ENCODE data around the gene LCE3E. TPM values are rescaled to one million over a fixed set of nuclear protein-coding genes. Genes with fewer than 3 reads are reported as not detected.
"Not testable (repeated sequence)": the region's sequence is repeated elsewhere in the genome, so short reads cannot be mapped to it uniquely, and the experiment has no call there.

The LCE3E gene, protein sequence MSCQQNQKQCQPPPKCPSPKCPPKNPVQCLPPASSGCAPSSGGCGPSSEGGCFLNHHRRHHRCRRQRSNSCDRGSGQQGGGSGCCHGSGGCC
- total RNA-seq = not detected

DNA sequence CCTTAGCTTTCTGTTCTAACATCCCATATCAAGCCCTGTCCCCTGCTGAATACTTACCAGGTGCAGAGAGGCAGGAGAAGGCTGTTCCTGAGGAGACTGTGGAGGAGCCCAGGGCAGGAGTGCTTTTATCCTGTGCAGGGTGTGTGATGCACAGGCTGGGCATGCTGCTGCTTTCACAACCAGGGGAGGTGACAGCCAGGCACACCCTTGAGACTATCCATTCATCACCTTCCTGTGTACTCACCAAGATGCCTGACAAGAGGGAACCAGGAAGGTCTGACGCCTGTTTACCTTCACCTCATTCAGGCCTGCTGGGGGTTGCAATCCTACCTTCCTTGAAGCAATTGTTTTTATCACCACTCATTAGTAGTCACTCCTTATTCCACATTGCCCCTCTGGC is at the start of gene LCE3E:
LCE3E (minus strand) TSS at position 100 of the 400 bp plus-strand sequence. CDS start 572 bp downstream, outside the sequence.
- DNase-seq = no peak

DNA sequence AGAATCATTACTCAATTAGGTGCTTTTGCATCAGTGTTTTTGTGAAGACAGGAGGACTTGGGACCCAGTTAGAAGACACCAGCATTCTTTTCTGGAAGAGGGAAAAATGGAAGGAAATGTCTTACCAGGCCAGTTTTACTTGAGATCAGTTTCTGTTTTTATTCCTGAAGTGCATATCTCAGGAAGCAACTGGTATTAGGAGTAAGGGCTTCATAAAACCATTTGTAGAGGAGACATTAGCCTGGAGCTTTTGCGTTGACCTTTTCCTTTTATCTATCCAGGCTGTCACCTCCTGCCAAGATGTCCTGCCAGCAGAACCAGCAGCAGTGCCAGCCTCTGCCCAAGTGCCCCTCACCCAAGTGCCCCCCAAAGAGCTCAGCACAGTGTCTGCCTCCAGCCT is 46.9 kb upstream of the LCE3E start, which contains the start of gene LCE3B:
LCE3B (plus strand) TSS at position 301 of the 400 bp plus-strand sequence; CDS start at position 301, 0 bp downstream.
- DNase-seq = no peak

DNA sequence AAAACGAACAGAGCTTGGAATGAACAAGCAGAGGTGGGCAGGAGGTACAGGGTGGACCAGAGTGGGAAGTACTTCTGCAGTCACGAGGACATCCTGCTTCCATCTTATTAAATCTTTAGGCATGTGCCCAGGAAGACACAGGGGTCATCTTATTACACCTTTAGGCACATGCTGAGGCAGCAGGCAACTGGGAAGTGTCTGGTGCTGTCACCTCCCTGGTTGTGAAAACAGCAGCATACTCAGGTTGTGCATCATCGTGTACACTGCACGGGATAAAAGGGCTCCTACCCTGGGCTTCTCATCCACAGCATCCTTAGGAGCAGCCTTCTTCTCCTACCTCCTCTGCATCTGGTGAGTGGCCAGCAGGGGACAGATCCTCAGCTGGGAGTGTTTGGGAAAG is 33.4 kb upstream of the LCE3E start, which contains the start of gene LCE3C:
LCE3C (plus strand) TSS at position 301 of the 400 bp plus-strand sequence. CDS start 498 bp downstream, outside the sequence.
- DNase-seq = no peak

DNA sequence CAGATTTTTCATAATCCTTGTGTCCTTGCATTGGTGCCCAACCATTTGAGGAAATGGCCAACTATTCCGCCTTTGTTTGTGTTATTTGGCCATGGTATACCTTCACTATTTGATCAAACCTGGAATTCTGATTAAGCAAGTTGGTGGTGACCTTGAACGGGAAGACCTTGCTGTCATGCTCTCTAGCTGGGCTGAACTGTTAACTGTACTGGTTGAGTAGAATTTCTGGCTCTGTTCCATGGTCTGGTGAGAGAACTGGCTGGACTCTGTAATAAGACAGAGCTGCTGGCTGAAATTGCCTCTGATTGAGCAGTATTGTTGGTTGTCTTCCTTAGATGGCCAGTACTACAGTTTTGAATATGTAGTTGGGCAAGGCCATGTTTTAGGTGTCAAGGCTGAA is 30.4 kb upstream of the LCE3E start:
- no peak for DNase-seq

DNA sequence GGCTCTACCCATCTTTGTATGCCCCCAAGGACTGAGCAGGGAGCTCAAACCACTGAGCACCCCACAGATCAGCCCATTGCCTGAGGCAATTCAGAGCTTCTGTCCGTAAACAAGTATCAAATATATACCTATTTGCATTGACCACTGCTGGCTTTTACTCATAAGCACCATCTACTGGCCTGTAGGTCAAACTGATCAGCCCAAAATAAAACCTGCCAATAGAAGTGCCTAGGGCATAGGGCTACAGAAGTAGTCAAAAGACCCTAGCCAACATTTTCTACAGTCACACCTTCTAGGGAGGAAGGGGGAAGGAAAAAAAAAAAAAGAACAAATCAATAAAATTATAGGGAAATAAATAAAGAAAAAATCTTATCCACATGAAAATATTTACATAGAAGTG is 19.0 kb upstream of the LCE3E start:
- DNase-seq = no peak

DNA sequence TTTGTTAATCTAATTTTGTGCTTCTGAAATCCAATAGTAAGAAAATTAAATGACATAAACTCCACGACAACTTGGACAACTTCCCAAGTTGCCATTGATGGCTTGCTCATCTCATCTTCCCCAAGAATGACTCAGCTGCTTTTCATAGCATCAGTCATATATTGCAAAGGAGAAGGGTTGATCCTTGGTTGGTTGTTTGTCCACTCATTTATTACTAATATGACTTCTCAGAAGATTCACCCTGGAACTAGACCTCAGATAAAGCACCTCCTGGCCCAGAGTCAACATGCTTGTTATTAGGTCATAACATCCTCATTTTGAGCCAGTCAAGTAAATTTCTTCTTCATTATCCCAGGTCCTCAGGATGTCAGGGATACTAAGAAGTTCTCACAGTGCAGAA is 16.1 kb upstream of the LCE3E start:
- DNase-seq = no peak

DNA sequence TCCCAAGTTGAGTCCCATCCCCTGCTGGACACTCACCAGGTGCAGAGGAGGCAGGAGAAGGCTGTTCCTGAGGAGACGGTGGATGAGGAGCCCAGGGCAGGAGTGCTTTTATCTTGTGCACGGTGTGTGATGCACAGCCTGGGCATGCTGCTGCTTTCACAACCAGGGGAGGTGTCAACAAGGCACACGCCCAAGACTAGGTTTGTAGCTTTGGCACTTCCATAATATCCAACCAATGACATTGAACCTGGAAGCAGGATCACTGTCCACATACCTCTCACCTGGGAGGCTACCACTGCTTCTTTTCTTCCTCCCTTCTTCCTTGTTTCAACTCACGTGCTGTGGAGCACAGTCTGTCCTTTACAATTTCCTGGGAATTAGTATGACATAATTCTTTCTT is 13.9 kb upstream of the LCE3E start, which contains the start of gene LCE3D:
LCE3D (minus strand) TSS at position 84 of the 400 bp plus-strand sequence. CDS start 580 bp downstream, outside the sequence.
- DNase-seq = no peak

DNA sequence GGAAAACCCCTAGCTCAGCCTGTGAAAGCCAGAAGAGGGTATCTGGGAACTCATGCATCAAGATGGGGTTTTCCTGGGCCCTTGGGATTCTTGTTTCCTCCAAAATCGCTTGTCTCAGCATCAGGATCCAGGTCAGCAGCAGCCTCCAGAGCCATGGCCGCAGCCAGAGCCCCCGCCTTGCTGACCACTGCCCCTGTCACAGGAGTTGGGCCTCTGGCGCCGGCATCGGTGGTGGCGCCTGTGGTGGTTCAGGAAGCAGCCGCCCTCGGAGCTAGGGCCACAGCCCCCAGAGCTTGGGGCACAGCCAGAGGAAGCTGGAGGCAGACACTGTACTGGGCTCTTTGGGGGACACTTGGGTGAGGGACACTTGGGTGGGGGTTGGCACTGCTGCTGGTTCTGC is 12.9 kb upstream of the LCE3E start:
- not testable (repeated sequence) for DNase-seq

DNA sequence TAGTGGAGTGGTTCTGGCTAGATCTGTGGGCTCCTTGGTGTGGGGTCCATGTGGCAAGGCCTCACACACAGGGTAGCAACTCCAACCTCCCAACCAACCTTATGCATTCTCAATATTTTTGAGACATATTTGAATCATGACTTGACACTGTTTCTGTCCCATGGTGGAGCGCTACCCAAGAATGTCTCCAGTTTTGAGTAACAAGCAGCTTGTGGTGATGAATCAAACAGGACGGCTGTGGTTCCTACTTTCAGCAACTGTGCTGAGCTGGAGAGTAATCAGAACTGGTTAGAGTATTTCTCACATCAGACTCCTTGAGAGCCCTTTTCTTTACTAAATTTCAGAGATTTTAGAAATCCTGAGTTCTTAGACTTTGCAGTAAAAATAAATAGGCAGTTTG is 10.6 kb upstream of the LCE3E start:
- no peak for DNase-seq

DNA sequence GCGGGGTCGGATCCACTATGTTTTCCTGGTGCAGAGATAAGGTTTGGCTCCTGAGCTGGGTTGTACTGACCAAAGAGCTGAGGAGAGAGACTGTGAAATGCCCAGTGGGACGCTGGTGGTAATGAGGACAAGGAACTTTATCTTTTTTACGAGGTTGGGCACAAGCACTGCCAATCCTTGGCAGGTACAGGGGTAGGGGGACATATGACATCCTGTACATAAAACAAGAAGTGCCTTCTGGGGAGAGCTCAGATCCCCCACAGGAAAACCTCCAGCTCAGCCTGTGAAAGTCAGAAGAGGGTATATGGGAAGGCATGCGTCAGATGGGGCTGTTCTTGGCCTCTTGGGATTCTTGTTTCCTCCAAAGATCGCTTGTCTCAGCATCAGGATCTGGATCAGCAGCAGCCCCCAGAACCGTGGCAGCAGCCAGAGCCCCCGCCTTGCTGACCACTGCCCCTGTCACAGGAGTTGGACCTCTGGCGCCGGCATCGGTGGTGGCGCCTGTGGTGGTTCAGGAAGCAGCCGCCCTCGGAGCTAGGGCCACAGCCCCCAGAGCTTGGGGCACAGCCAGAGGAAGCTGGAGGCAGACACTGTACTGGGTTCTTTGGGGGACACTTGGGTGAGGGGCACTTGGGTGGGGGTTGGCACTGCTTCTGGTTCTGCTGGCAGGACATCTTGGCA is 905 bp downstream of the LCE3E start:
- no peak for DNase-seq

DNA sequence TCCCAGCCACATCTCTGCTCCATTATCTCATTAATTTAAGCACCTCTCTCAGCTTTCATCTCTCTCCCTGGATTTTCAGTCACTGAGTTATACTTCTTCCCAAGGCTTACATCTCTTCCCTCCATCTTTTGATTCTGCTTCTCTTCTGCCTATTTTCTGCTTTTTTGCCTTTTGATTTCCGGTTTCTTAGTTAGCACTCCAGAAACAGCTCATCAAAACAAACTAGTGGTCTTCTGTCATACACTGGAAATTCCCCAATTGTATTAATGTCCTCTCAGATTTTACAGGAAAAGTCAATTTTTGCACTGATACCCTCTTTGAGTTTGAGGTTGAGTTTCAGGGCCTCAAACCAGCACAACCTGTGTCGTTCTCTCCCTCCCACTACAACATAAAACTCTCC is 1.5 kb downstream of the LCE3E start:
- DNase-seq = no peak

DNA sequence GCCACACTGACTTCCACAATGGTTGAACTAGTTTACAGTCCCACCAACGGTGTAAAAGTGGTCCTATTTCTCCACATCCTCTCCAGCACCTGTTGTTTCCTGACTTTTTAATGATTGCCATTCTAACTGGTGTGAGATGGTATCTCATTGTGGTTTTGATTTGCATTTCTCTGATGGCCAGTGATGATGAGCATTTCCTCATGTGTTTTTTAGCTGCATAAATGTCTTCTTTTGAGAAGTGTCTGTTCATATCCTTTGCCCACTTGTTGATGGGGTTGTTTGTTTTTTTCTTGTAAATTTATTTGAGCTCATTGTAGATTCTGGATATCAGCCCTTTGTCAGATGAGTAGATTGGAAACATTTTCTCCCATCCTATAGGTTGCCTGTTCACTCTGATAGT is 18.2 kb downstream of the LCE3E start:
- DNase-seq = not testable (repeated sequence)

DNA sequence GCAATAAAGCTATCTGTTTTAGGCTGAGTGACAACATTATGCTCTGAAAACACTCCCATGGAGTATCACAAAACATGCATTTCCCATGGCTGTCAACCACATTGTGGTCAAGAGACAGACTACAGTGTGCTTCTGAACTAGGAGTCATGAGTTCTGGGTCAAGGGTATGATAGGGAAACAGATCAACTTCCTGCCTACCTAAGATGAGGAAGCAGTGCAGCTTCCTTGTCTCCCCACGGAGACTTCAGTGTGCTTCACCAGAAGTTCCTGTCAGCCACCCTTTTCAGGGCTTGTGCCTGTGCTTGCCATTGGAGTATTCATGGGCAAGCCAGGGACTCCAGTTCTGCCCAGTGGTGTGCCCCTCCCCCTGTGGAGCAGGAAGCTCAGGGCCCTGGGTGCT is 19.9 kb downstream of the LCE3E start:
- no peak for DNase-seq

DNA sequence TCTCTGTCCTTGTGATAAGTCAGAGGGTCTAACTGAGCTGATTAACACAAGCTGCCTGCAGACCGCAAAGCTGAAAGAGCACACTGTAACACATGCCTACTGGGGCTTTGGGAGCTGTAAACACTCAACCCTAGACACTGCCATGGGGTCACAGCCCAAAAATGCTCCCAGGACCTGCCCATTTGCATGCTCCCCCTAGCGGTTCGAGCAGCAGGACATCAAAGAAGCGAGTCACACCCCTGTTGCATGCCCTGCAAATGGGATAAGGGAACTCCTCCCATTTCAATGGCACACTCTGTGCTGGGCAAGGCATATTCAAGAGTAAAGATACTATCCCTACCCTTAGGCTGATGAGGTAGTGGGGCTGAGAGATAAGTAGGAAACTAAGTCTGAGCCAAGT is 22.8 kb downstream of the LCE3E start:
- no peak for DNase-seq

DNA sequence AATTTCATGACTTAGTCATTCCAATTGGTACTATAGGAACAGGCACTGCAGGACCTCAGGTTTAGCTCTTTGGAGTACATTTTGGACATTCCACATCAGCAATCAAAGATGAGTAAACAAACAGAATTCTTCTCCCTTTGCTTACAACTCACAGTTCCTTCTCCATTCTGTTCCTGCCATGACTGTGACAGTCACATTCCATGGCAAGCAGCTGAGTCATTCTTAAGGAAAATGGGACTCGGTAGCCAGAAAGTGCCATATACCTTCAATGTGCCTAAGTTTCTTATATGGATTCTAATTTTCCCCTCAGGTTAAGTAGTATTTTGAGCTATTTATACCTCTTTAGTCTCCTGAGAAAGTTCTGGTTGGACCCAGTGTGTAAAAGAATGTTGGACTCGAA is 26.7 kb downstream of the LCE3E start:
- DNase-seq = no peak

DNA sequence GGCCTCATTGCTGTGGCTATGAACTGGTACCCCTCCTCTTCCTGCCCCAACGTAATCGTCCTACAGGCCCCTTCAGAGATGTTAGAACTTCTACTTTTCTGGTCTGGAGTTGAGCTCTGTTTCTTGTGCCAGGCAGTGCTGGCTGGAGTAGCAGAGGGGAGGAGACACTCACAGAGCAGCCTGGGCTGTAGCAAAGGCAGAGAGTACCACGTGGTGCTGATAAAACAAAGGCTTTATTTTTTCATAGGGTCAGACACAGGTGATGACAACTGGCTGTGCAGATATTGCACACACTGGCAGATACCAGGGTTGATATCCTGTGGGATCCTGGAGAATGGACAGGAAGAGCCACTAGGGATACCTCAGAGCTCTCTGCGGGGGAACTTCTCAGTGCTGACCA is 29.1 kb downstream of the LCE3E start:
- DNase-seq = no peak

DNA sequence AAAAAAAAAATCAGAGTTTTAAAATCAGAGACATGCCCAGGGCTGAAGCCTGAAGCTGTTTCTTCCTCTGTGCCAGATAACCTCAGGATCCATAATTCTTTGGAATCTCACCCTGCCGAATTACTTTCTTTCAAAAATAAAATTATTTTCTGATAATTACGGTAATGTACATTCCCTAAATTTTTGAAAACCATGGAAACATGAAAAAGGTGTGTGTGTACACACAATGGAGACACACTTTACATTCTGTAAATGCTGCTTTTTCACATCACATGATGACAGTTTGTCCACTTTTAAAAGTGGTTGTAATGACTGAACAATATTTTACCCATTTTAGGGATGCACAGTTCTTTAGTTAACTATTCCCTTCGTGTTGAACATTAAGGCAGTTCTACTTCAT is 30.8 kb downstream of the LCE3E start:
- DNase-seq = no peak

DNA sequence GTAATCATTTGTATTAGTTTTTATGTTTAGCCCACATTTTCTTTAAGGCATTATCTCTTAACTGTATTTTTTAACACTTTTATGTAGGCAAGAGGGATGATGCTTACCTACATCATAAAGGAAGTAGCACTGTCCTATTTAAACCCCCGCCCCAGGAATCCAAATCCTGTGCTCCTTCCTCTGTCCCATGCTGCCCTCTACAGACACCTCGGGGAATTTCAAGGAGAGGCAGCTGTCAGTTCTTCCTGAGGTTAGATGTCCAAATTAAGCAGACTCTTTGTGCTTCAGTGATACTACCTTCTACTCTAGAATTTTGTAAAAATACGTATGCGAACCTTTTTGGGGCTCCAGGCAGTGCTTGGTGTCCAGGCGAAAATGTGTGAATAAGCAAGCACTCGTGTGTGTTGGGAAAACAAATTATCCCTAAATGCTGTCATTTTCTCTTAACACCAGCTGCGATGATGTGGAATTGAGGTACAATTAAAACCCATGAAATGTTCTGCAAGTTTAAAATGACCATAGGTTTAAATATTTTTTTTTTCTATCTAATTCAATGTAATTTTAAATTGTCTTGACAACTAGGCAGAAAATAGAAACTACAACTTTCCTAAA is 33.1 kb downstream of the LCE3E start:
- no peak for DNase-seq

DNA sequence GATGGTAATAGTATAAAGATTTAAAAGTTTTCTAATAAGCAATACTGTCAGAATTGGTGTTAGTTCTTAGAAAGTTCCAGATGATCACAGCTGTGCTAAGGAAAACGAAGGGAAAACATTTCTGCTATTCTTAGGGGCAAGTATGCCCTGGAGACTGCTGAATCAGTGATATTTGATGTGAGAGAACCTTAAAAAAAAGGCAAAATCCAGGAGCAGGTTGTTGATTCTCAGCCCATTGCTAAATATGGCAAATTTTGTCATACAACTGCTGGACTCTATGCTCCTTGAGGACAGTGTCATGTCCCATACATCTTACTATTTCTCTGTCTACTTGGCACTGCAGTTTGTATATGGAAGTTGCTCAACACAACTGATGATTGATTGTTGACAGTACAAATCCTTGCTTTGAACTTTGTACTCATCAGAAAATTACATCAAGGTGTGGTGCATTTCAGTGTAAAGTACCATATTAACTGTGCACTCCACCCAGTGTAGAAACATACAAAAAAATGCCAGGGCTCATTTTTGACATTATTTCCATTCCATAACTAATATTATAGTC is 41.4 kb downstream of the LCE3E start:
- no peak for DNase-seq

DNA sequence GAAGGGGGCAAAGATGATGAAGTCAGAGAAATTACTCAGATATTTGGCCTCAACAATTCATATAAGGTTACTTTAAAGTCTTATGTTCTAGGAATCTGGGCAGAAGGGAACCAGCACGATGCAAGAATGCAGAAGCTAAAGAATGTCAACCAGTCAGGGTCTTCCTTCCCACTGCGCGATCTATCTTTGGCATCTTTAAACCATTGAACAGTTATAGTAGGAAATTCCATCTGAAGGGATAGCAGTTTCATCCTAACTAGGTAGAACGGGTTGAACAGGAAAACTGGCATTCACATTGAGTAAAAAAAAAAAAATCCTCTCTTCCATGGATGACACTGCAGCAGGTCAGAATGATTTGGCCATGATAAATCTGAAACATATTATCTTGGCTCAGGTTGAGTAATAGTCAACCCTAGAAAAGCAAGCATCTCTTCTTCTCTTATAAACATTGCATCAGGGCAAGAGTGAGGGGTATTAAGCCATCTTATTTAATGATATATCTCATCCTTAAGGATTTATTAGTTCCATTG is 46.0 kb downstream of the LCE3E start:
- DNase-seq = no peak

DNA sequence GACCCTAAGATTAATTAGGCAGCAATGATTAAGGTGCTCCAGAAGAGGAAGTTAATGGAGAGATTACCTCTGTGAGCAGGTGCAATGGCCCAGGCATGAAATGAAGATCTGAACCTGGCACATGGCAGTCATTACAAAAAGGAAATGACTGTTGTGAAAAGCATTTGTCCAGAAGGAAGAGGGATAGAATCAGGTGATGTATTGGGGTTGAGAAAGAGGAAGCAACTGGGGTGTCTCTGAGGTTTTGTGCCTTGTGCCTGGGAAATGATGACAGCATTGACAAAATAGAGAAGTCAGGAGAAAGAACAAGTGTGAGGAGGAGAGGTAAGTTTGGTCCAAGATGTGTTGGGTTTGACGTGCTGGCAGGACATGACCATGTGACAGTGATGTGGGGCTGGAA is 46.7 kb downstream of the LCE3E start:
- DNase-seq = no peak

DNA sequence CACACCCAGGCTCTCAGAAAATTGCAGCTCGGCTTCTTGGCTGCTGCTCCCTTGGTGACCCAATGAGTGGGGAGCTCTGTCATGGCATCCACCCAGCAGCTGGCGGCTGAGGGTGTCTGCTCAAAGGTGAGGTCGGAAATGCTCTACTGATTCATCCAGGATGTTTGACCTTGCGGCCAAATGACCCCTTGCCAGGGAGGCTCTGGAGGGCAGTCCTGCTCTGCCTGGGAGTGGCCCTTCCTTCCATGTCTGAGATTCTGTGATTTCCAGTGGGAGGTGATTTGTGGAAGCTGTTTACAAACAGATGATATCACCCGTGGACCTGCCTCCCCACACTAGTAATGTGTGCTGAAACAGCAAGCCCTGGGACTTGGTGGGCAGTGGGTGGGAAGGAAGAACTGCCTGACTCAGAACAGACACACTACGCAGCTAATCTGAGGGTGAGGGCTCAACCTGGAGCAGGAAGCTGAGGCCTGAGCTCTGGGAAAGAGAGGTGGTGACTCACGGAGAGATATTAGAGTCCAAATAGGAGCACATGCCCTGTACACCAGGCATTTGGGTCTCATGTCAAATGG is 49.3 kb downstream of the LCE3E start:
- DNase-seq = no peak

DNA sequence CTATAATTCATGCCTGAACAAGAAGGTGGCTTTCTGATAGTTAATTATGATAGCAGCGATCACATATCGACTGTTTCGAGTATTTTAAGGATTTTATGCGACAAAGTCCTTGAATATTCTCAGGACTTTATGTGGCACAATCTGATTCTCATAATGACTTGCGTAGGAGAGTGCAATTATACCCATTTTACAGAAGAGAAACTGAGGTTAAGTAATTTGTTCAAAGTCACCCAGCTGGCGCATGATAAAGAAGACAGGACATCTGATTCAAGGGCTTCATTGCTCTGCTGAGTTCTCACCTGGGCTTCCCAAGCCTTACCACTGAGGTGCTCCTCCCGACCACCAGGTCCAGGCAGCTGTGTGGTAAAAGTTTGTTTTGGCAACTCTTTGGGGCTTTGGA is 50.5 kb downstream of the LCE3E start:
- DNase-seq = no peak

All from occipital lobe (tissue), 2 donors.